ENCODE measurements around the gene WDR33.

GRCh38 chr2:127843677-127844076, 32.7 kb upstream of the WDR33 start:
- TF ChIP-seq CTCF (IDR thresholded peaks at IDR 0.05), result no peak
- TF ChIP-seq POLR2A (IDR thresholded peaks at IDR 0.05), result no peak
